ENCODE results near the gene ATP13A1. TPM values are rescaled to one million over a fixed set of nuclear protein-coding genes. Genes with fewer than 3 reads are reported as not detected.
A peak's percentile ranks its signal among the peaks of the same experiment; 100 is the strongest.

ATP13A1 gene
- total RNA-seq: 100 to 1,000 TPM in 3 of 4 donors, 10 to 100 TPM in 1; 97.3 to 293 (median 129) TPM

GRCh38 chr19:19663256-19664120 lies at the start of gene ATP13A1:
TSS of gene ATP13A1 (minus strand) at chr19:19663676. CDS start at chr19:19663666, 10 bp downstream.
- H3K4me3 ChIP-seq (replicated peaks in 1 of 3): peak within 1 kb of the TSS; percentile 61 to 90 (median 89)

GRCh38 chr19:19711934-19712828 lies 48.7 kb upstream of the ATP13A1 start:
- H3K9me3 ChIP-seq: peaks cover 28% of the 10 kb centered on the region
- TF ChIP-seq CTCF (IDR thresholded peaks at IDR 0.05): no peak
- TF ChIP-seq POLR2A (IDR thresholded peaks at IDR 0.05): no peak
- peaks cover 30% of the 10 kb centered on the region in 2 donors for H3K36me3 ChIP-seq

More at GRCh38 chr19:19663256-19664120, at the start of gene ATP13A1:
- H3K27me3 ChIP-seq: no peaks in the 10 kb centered on the region
- H3K27ac ChIP-seq: peak within 1 kb of the TSS; percentile 78 to 90 (median 84)
- no peaks in the 10 kb centered on the region for H3K9me3 ChIP-seq
- peaks cover 22% of the 10 kb centered on the region in 2 donors for H3K4me1 ChIP-seq
- intact Hi-C loops (cut with DNase I): no loop called here
- H3K36me3 ChIP-seq: peaks cover 10 to 11% of the 10 kb centered on the region in 2 donors
- DNase-seq: peak; percentile 99
- TF ChIP-seq CTCF (IDR thresholded peaks at IDR 0.05): peak in 3 of 6 experiments; percentile 27 to 33 (median 29)
- peak in 1 of 2 donors; percentile 68 for TF ChIP-seq POLR2A (IDR thresholded peaks at IDR 0.05)
- 0% methylated on average over 9 to 33 of the region's 85 CpGs for WGBS, 2 donors

GRCh38 chr19:19711306-19711933 lies 47.9 kb upstream of the ATP13A1 start:
- DNase-seq: no peak
- H3K4me1 ChIP-seq: no peaks in the 10 kb centered on the region
- peaks cover 30% of the 10 kb centered on the region in 2 donors for H3K36me3 ChIP-seq
- H3K4me3 ChIP-seq (replicated peaks in 1 of 3): no peak overlapping the region
- no peaks in the 10 kb centered on the region for H3K27me3 ChIP-seq
- 97 to 98% methylated on average over 14 of the region's 14 CpGs for WGBS, 2 donors
- H3K9me3 ChIP-seq: peaks cover 28% of the 10 kb centered on the region
- intact Hi-C loops (cut with DNase I): loop anchor here (5.0 to 10.0 kb wide), 2 partner anchors 123 to 181 kb away; no protein-coding TSS in a partner anchor
- TF ChIP-seq CTCF (IDR thresholded peaks at IDR 0.05) (no peak), POLR2A (IDR thresholded peaks at IDR 0.05) (no peak)
- no peak overlapping the region for H3K27ac ChIP-seq

More at GRCh38 chr19:19711934-19712828, 48.7 kb upstream of the ATP13A1 start:
- H3K27me3 ChIP-seq: no peaks in the 10 kb centered on the region
- H3K27ac ChIP-seq: no peak overlapping the region
- intact Hi-C loops (cut with DNase I): loop anchor here (5.0 to 10.0 kb wide), 2 partner anchors 123 to 180 kb away; no protein-coding TSS in a partner anchor
- 97 to 98% methylated on average over 10 of the region's 10 CpGs for WGBS, 2 donors
- no peaks in the 10 kb centered on the region for H3K4me1 ChIP-seq
- no peak for DNase-seq
- no peak overlapping the region for H3K4me3 ChIP-seq (replicated peaks in 1 of 3)

GRCh38 chr19:19710506-19710905 lies 47.0 kb upstream of the ATP13A1 start:
- Histone ChIP-seq H3K27ac (no peak overlapping the region), H3K36me3 (peaks cover 30% of the 10 kb centered on the region in 2 donors), H3K4me3 (replicated peaks in 1 of 3) (no peak overlapping the region), H3K9me3 (peaks cover 28% of the 10 kb centered on the region), H3K4me1 (no peaks in the 10 kb centered on the region), H3K27me3 (no peaks in the 10 kb centered on the region)
- intact Hi-C loops (cut with DNase I): loop anchor here (5.0 to 10.0 kb wide), 2 partner anchors 124 to 182 kb away; no protein-coding TSS in a partner anchor
- WGBS, 2 donors: 96 to 97% methylated on average over 2 of the region's 2 CpGs
- TF ChIP-seq POLR2A (IDR thresholded peaks at IDR 0.05): no peak
- TF ChIP-seq CTCF (IDR thresholded peaks at IDR 0.05): no peak
- DNase-seq: no peak
